HepG2 (cell line): Measurements from ENCODE around the gene POMP. TPM values are rescaled to one million over a fixed set of nuclear protein-coding genes. Genes with fewer than 3 reads are reported as not detected.

Source experiments
- ATAC-seq: fragments of 200-7000 bp; cut with Tn5 transposase; 3 replicates; pipeline ENCODE4 v1.9.1; 2020; ENCODE audit warnings: mild to moderate bottlenecking, moderate library complexity
- BruUV-seq: library from RNA; stranded (reverse); fragments of 400-500 nt; replicated peaks from 2 replicates; lab custom pipeline; 2021; lab: Mats Ljungman, UMichigan
- CTCF ChIA-PET: fragments of 300-600 bp; formaldehyde crosslinking; extraction: SDS; loops from one replicate; lab custom pipeline; 2021; ENCODE audit warnings: low total read pairs, inconsistent platforms, low intra/inter-chr PET ratio; lab: Yijun Ruan, JAX
- POLR2A ChIA-PET: fragments of 350-600 bp; sonication (Branson Sonifier 250); formaldehyde crosslinking; loops from one replicate; lab custom pipeline; 2020; ENCODE audit warnings: antibody characterized with exemption, inconsistent platforms; lab: Yijun Ruan, JAX
- DNase-seq: peaks from one replicate; pipeline ENCODE4 v3.0.0-alpha.2; 2015; ENCODE audit warnings: low spot score
- FAIRE-seq: peaks from 3 replicates; lab custom pipeline; 2011; peaks lifted over from hg19 to GRCh38; lab: Jason Lieb, UNC
- H2AFZ ChIP-seq: one replicate; pipeline ENCODE4 v1.6.1; 2011; ENCODE audit warnings: low read length, inconsistent platforms
- H3K27ac ChIP-seq: fragments of 300-600 bp; 3 replicates; pipeline ENCODE4 v1.8.0; 2011; ENCODE audit warnings: mixed run types, mild to moderate bottlenecking, mixed read lengths, low read length, inconsistent platforms; ENCODE audit not compliant: insufficient read depth; ENCODE audit errors: extremely low read length
- H3K27me3 ChIP-seq, 2 experiments: fragments of 200-600 bp in 1 of 2; 2 replicates in 1 of 2; 3 replicates in 1 of 2; pipeline versions ENCODE4 v1.6.0 to v1.8.0; 2011; ENCODE audit warnings: low read length in 2 of 2, mild to moderate bottlenecking in 2 of 2, moderate library complexity in 2 of 2, inconsistent platforms in 1 of 2; ENCODE audit not compliant: insufficient read depth in 2 of 2, control insufficient read depth in 1 of 2
- H3K36me3 ChIP-seq, 2 experiments: fragments of 200-600 bp in 1 of 2; replicated peaks in 1 of 2; 2 replicates in 1 of 2; 3 replicates in 1 of 2; pipeline versions ENCODE4 v1.5.1 to v1.8.0; 2011; ENCODE audit warnings: low read length in 2 of 2, inconsistent platforms in 1 of 2; ENCODE audit not compliant: insufficient read depth in 2 of 2, control insufficient read depth in 1 of 2
- H3K4me1 ChIP-seq: 2 replicates; pipeline ENCODE4 v1.5.1; 2012; ENCODE audit warnings: low read length, inconsistent platforms; ENCODE audit not compliant: insufficient read depth
- H3K4me2 ChIP-seq: 2 replicates; pipeline ENCODE4 v1.6.0; 2011; ENCODE audit warnings: low read depth, low read length, inconsistent platforms
- H3K4me3 ChIP-seq, 3 experiments: fragments of 200-600 bp in 1 of 3; sonication (generic), shearing (Covaris generic) in 1 of 3; replicated peaks in 1 of 3; 2 replicates each; pipeline ENCODE4 v1.5.1; 2011 to 2016; ENCODE audit warnings: low read length in 3 of 3, inconsistent platforms in 2 of 3, low read depth in 2 of 3, mild to moderate bottlenecking in 2 of 3, control low read depth in 1 of 3, mixed read lengths in 1 of 3; ENCODE audit not compliant: insufficient read depth in 1 of 3
- H3K79me2 ChIP-seq: one replicate; pipeline ENCODE4 v1.6.1; 2011; ENCODE audit warnings: low read length, inconsistent platforms; ENCODE audit not compliant: insufficient read depth
- H3K9ac ChIP-seq: 2 replicates; pipeline ENCODE4 v1.6.0; 2011; ENCODE audit warnings: mild to moderate bottlenecking, low read depth, low read length, inconsistent platforms; ENCODE audit not compliant: insufficient read depth
- H3K9me3 ChIP-seq: 2 replicates; pipeline ENCODE4 v1.5.1; 2012; ENCODE audit warnings: mild to moderate bottlenecking, low read length
- H4K20me1 ChIP-seq: 2 replicates; pipeline ENCODE4 v1.6.0; 2011; ENCODE audit warnings: inconsistent platforms, mild to moderate bottlenecking, low read length, moderate library complexity; ENCODE audit not compliant: insufficient read depth
- AGO1 ChIP-seq: fragments of 200-400 bp; formaldehyde crosslinking; IDR thresholded peaks from 2 replicates; pipeline ENCODE4 v1.6.1; 2017; ENCODE audit warnings: mild to moderate bottlenecking, low read depth, low read length, moderate library complexity; ENCODE audit not compliant: poor library complexity, severe bottlenecking
- DMAP1 ChIP-seq: IDR thresholded peaks from 2 replicates; pipeline ENCODE4 v1.6.1; 2016
- DMTF1 ChIP-seq: sonication (generic); formaldehyde crosslinking; IDR thresholded peaks from 2 replicates; pipeline ENCODE4 v1.4.0; 2020; ENCODE audit warnings: mild to moderate bottlenecking, missing genetic modification reagents
- DZIP1 ChIP-seq: sonication (generic); formaldehyde crosslinking; IDR thresholded peaks from 2 replicates; pipeline ENCODE4 v1.5.0; 2020; ENCODE audit warnings: mild to moderate bottlenecking, missing genetic modification reagents
- FOXP1 ChIP-seq, 2 experiments: fragments of 450-650 bp in 1 of 2; IDR thresholded peaks; 2 replicates each; pipeline ENCODE4 v1.6.1; 2017 to 2018; ENCODE audit warnings: antibody characterized with exemption in 1 of 2
- MBD4 ChIP-seq: IDR thresholded peaks from 2 replicates; pipeline ENCODE4 v1.6.1; 2012; ENCODE audit warnings: low read length, inconsistent platforms, borderline replicate concordance
- ZFP36L1 ChIP-seq: sonication (generic); formaldehyde crosslinking; IDR thresholded peaks from 2 replicates; pipeline ENCODE4 v1.8.0; 2022; ENCODE audit warnings: mild to moderate bottlenecking, missing genetic modification reagents, moderate library complexity
- ZNF121 ChIP-seq: sonication (generic); formaldehyde crosslinking; IDR thresholded peaks from 2 replicates; pipeline ENCODE4 v1.5.0; 2020; ENCODE audit warnings: mild to moderate bottlenecking, missing genetic modification reagents
- ZNF350 ChIP-seq: sonication (generic); formaldehyde crosslinking; IDR thresholded peaks from 2 replicates; pipeline ENCODE4 v1.4.0; 2020; ENCODE audit warnings: mild to moderate bottlenecking, low read depth, missing genetic modification reagents, borderline replicate concordance
- WGBS: methylation state at CpG from one replicate; pipeline ENCODE4 v1.1.6; 2017; ENCODE audit warnings: low lambda C conversion rate; 5-methylcytosine and 5-hydroxymethylcytosine counted together
- in situ Hi-C: cut with HindIII; loops from 2 replicates; pipeline ENCODE4 v1.10.0; 2017; ENCODE audit warnings: low pct_unique_long_range_greater_than_20kb; ENCODE audit not compliant: extremely low pct_ligation_motif_present
- intact Hi-C: fragments of 100-400 bp; cut with micrococcal nuclease; formaldehyde crosslinking; loops from one replicate; pipeline ENCODE4 v1.10.0; 2022; ENCODE audit not compliant: unreplicated experiment
- polyA plus RNA-seq, 8 experiments: library from polyadenylated mRNA; depleted of rRNA in 3 of 8; stranded (reverse) in 7 of 8; unstranded in 1 of 8; fragments of >200 nt; fragmentation: Illumina TruSeq in 4 of 8; extraction: Trizol in 4 of 8; gene quantifications; 2 replicates each; pipeline versions ENCODE4 v1.2.1 to v1.2.3, GENCODE V29; 2011 to 2016; ENCODE audit warnings: low read depth in 4 of 8, missing spikeins in 1 of 8, mixed read lengths in 1 of 8; ENCODE audit not compliant: insufficient read depth in 1 of 8
- total RNA-seq, 5 experiments: library from RNA; depleted of rRNA; stranded (reverse); fragments of >200 nt; fragmentation: Illumina TruSeq; extraction: Trizol; gene quantifications; 2 replicates each; pipeline ENCODE4 v1.2.3, GENCODE V29; 2016; ENCODE audit warnings: low read depth in 1 of 5
- TF ChIP-seq, protein P1 (sequence below): sonication (generic); formaldehyde crosslinking; IDR thresholded peaks from 2 replicates; pipeline ENCODE4 v1.4.0; 2020; ENCODE audit warnings: mild to moderate bottlenecking, missing genetic modification reagents

The POMP gene
- total and polyA plus RNA-seq, 2 of the 13 experiments (the other 11 are each of a cell fraction or from before 2014, with no cell fraction given), result 30.6 to 118 TPM

GRCh38 chr13:28628241-28628640, 30.7 kb upstream of the POMP start:
- no TSS peak for BruUV-seq
- Histone ChIP-seq H3K27ac (no peak overlapping the region), H4K20me1 (no peaks in the 10 kb centered on the region), H3K79me2 (no peaks in the 10 kb centered on the region), H3K4me3 (no peak overlapping the region), H3K9me3 (no peaks in the 10 kb centered on the region), H3K4me2 (no peak overlapping the region), H3K9ac (no peak overlapping the region), H3K36me3 (no peaks in the 10 kb centered on the region), H3K4me1 (no peaks in the 10 kb centered on the region), H2AFZ (no peak overlapping the region), H3K27me3 (no peaks in the 10 kb centered on the region; a peak in 1 of 5 replicates)
- intact Hi-C loops, result no loop called here
- FAIRE-seq, result no peak
- WGBS, result 18% methylated on average over 4 of the region's 4 CpGs
- no peak for DNase-seq
- ChIA-PET CTCF (no interaction called here), POLR2A (no interaction called here)
- in situ Hi-C loops, result loop anchor here (25.0 kb wide), 1 partner anchor 566 kb away; no protein-coding TSS in a partner anchor
- no peak for ATAC-seq
- TF ChIP-seq ZNF121 (CRISPR knock-in tag) (no peak), DMAP1 (CRISPR knock-in tag) (no peak), FOXP1 (IDR thresholded peaks at IDR 0.05) (no peak), FOXP1 (CRISPR knock-in tag; IDR thresholded peaks at IDR 0.05) (no peak), ZNF350 (CRISPR knock-in tag) (no peak)

GRCh38 chr13:28630869-28631268, 28.1 kb upstream of the POMP start:
- in situ Hi-C loops, result loop anchor here (25.0 kb wide), 1 partner anchor 569 kb away; no protein-coding TSS in a partner anchor
- H3K79me2 ChIP-seq, result no peaks in the 10 kb centered on the region
- TF ChIP-seq ZFP36L1 (CRISPR knock-in tag) (no peak), DMTF1 (no peak), MBD4 (no peak), AGO1 (no peak), DZIP1 (CRISPR knock-in tag) (no peak)
- TF ChIP-seq, protein P1, sequence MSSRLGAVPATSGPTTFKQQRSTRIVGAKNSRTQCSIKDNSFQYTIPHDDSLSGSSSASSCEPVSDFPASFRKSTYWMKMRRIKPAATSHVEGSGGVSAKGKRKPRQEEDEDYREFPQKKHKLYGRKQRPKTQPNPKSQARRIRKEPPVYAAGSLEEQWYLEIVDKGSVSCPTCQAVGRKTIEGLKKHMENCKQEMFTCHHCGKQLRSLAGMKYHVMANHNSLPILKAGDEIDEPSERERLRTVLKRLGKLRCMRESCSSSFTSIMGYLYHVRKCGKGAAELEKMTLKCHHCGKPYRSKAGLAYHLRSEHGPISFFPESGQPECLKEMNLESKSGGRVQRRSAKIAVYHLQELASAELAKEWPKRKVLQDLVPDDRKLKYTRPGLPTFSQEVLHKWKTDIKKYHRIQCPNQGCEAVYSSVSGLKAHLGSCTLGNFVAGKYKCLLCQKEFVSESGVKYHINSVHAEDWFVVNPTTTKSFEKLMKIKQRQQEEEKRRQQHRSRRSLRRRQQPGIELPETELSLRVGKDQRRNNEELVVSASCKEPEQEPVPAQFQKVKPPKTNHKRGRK, result no peak

More at GRCh38 chr13:28630869-28631268, 28.1 kb upstream of the POMP start:
- 27% methylated on average over 4 of the region's 4 CpGs for WGBS
- POLR2A ChIA-PET, result no interaction called here
- ATAC-seq (no peak), FAIRE-seq (no peak), DNase-seq (no peak)
- H2AFZ ChIP-seq, result no peak overlapping the region
- H3K9ac ChIP-seq, result no peak overlapping the region
- no peaks in the 10 kb centered on the region for H3K4me1 ChIP-seq
- no peak overlapping the region for H3K27ac ChIP-seq
- H3K4me2 ChIP-seq, result no peak overlapping the region
- CTCF ChIA-PET, result no interaction called here
- BruUV-seq, result no TSS peak
- H3K4me3 ChIP-seq, result no peak overlapping the region
- intact Hi-C loops, result no loop called here
- H3K27me3 ChIP-seq, result no peaks in the 10 kb centered on the region
- no peaks in the 10 kb centered on the region for H3K9me3 ChIP-seq
- H4K20me1 ChIP-seq, result no peaks in the 10 kb centered on the region
- H3K36me3 ChIP-seq, result no peaks in the 10 kb centered on the region
